BLaER1 (cell line): ENCODE measurements around the gene KBTBD13.

Experiments
- H3K27ac ChIP-seq: shearing (Covaris generic); formaldehyde crosslinking; 2 replicates; pipeline ENCODE4 v1.8.1; 2022
- H3K27me3 ChIP-seq: shearing (Covaris generic); formaldehyde crosslinking; 2 replicates; pipeline ENCODE4 v1.8.1; 2022
- H3K36me3 ChIP-seq: shearing (Covaris generic); formaldehyde crosslinking; 2 replicates; pipeline ENCODE4 v1.8.1; 2022
- H3K4me1 ChIP-seq: shearing (Covaris generic); formaldehyde crosslinking; 2 replicates; pipeline ENCODE4 v1.8.1; 2022
- H3K4me2 ChIP-seq: shearing (Covaris generic); formaldehyde crosslinking; 2 replicates; pipeline ENCODE4 v1.8.1; 2022
- H3K4me3 ChIP-seq: shearing (Covaris generic); formaldehyde crosslinking; 2 replicates; pipeline ENCODE4 v1.8.1; 2022
- H3K9ac ChIP-seq: shearing (Covaris generic); formaldehyde crosslinking; 2 replicates; pipeline ENCODE4 v1.8.1; 2022
- H3K9me3 ChIP-seq: shearing (Covaris generic); formaldehyde crosslinking; 2 replicates; pipeline ENCODE4 v1.8.1; 2022
- H4K20me1 ChIP-seq: shearing (Covaris generic); formaldehyde crosslinking; 2 replicates; pipeline ENCODE4 v1.8.1; 2022
- Cebpa-rat ChIP-seq: shearing (Covaris generic); IDR thresholded peaks from 2 replicates; pipeline ENCODE4 v1.8.1; 2022

KBTBD13 gene

DNA sequence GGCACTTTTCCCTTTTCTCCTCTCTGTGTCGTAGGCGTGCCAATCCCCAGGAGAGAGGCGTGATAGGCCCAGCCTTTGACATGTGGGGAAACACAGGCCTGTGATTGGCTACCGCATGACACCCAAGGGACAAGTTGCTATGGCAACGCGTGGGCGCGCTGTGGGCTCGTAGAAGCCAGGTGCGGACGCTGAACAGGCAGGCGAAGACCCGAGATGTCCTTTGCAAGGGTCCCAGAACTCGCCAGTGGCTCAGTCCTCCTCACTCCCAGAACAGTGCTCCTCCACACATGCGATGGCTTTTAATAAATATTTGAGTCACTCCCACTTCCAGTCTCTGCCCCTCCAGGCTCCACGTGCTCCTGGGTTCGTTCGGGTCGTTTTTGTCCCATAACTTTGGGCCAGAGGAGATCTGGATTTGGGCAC is 27.1 kb upstream of the KBTBD13 start:
- H3K9ac ChIP-seq: no peak overlapping the region
- H3K4me3 ChIP-seq: peak overlapping the region; percentile 37; the same call in 1 of the 2 replicates
- peak overlapping the region; percentile 77 for H3K4me2 ChIP-seq
- no peak overlapping the region for H3K27ac ChIP-seq
- H3K27me3 ChIP-seq: no peaks in the 10 kb centered on the region
- TF ChIP-seq Cebpa-rat: no peak
- no peaks in the 10 kb centered on the region for H3K9me3 ChIP-seq
- peaks cover 19% of the 10 kb centered on the region for H3K4me1 ChIP-seq
- H3K36me3 ChIP-seq: no peaks in the 10 kb centered on the region
- no peaks in the 10 kb centered on the region for H4K20me1 ChIP-seq

DNA sequence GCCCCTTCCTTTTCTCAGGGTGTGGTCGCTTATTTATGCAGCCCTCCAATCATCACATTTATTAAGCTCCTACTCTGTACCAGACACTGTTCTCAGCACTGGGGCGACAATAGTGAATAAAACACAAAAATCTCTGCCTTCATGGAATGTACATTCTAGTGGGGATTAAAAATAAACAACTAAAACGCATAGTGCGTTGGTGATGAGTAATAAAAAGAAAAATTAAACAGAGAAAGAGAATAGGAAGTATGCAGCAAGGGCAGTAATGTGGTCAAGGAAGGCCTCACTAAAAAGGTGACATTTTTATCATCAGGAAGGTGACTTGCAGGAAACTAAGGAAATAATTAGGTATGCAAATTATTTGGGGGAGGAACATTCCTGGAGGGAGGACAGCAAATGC is 26.3 kb upstream of the KBTBD13 start:
- Histone ChIP-seq H3K9me3 (no peaks in the 10 kb centered on the region), H4K20me1 (no peaks in the 10 kb centered on the region), H3K9ac (no peak overlapping the region), H3K36me3 (no peaks in the 10 kb centered on the region), H3K27me3 (no peaks in the 10 kb centered on the region), H3K4me3 (no peak overlapping the region), H3K27ac (no peak overlapping the region), H3K4me1 (peaks cover 27% of the 10 kb centered on the region), H3K4me2 (no peak overlapping the region)
- TF ChIP-seq Cebpa-rat: no peak

DNA sequence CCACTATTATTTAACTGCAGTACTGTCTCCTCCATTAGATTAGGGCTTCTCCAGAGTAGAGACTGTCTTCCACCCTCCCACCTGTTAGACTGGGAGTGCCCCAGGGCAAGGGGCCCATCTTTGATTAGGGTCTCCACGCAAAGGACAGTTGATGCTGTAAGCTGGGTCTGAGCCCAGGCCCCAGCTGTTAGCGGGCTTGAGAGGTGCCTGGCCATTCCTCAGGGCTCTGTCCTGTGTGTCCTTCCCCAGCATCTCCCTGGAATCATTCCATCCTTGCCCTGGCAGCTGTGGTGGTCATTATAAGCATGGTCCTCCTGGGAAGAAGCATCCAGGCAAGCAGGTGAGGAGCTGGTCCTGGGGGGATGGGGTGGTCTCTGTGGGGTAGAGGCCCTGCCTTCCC is 25.3 kb upstream of the KBTBD13 start:
- H4K20me1 ChIP-seq: no peaks in the 10 kb centered on the region
- no peaks in the 10 kb centered on the region for H3K27me3 ChIP-seq
- no peak overlapping the region for H3K9ac ChIP-seq
- TF ChIP-seq Cebpa-rat: no peak
- no peak overlapping the region for H3K27ac ChIP-seq
- H3K9me3 ChIP-seq: no peaks in the 10 kb centered on the region
- no peak overlapping the region for H3K4me2 ChIP-seq
- H3K36me3 ChIP-seq: no peaks in the 10 kb centered on the region
- peaks cover 37% of the 10 kb centered on the region for H3K4me1 ChIP-seq
- no peak overlapping the region for H3K4me3 ChIP-seq

DNA sequence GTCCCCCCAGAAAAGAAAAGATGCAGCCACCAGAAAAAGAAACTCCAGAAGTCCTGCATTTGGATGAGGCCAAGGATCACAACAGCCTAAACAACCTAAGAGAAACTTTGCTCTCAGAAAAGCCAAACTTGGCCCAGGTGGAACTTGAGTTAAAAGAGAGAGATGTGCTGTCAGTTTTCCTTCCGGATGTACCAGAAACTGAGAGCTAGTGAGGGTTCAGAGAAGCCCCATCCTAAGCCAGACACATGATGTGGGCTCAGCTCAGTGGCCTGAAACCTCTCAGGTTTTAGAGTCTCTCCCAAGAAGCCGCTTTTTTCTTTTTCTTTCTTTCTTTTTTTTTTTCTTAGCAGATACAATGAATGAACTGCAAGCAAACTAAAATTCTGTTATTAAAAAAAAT is 23.6 kb upstream of the KBTBD13 start:
- H3K4me3 ChIP-seq: no peak overlapping the region
- TF ChIP-seq Cebpa-rat: no peak
- no peaks in the 10 kb centered on the region for H3K9me3 ChIP-seq
- no peak overlapping the region for H3K4me2 ChIP-seq
- no peak overlapping the region for H3K9ac ChIP-seq
- no peaks in the 10 kb centered on the region for H3K27me3 ChIP-seq
- no peaks in the 10 kb centered on the region for H3K36me3 ChIP-seq
- H4K20me1 ChIP-seq: no peaks in the 10 kb centered on the region
- peaks cover 41% of the 10 kb centered on the region for H3K4me1 ChIP-seq
- H3K27ac ChIP-seq: no peak overlapping the region

DNA sequence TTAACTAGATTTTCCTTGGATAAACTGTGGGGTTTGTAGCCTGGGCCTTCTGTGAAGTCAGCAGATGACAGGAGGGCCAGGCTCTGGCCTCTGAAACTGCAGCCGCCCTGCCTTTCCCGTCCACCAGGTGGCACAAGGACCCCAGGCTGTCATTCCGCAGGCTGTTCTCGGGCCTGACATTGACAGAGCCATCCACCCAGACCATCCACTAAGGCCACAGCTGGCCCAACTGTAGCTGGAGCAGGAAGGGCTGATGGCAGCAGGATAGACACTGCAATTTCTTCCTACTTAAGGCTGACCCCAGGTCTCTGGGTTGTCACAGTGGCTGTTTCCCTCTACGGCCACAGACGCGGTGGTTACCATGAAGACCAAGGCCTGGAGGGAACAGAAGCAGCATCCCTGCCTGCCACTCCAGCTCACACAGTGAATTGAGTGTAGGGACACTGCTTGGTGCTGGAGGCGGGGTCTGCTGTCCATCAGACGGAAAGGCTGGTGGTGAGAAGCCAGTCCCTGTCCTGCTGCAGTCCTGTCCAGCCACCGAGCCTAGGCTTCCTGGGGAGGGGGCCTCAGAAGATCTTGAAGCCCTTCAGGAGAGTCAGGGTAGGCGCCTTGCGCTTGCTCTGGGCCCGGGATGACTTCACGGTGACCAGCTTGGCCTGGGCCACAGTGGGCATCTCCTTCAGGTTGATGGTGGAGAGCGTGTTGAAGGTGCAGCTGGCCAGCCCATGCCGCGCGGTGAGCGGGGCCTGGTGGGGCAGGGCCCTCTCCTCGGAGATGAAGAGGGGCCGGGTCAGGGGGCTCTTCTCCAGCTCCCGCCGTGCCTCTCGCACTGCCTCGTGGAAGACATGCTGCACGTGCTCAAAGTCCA is 22.0 kb upstream of the KBTBD13 start:
- peak overlapping the region; percentile 70 for H3K4me2 ChIP-seq
- H3K9ac ChIP-seq: peak overlapping the region; percentile 45; the same call in 1 of the 2 replicates
- no peaks in the 10 kb centered on the region for H3K9me3 ChIP-seq
- H3K36me3 ChIP-seq: no peaks in the 10 kb centered on the region
- H3K4me1 ChIP-seq: peaks cover 34% of the 10 kb centered on the region
- H3K4me3 ChIP-seq: no peak overlapping the region
- TF ChIP-seq Cebpa-rat: no peak
- H4K20me1 ChIP-seq: no peaks in the 10 kb centered on the region
- no peaks in the 10 kb centered on the region for H3K27me3 ChIP-seq
- H3K27ac ChIP-seq: peak overlapping the region; percentile 58; the same call in 1 of the 2 replicates

DNA sequence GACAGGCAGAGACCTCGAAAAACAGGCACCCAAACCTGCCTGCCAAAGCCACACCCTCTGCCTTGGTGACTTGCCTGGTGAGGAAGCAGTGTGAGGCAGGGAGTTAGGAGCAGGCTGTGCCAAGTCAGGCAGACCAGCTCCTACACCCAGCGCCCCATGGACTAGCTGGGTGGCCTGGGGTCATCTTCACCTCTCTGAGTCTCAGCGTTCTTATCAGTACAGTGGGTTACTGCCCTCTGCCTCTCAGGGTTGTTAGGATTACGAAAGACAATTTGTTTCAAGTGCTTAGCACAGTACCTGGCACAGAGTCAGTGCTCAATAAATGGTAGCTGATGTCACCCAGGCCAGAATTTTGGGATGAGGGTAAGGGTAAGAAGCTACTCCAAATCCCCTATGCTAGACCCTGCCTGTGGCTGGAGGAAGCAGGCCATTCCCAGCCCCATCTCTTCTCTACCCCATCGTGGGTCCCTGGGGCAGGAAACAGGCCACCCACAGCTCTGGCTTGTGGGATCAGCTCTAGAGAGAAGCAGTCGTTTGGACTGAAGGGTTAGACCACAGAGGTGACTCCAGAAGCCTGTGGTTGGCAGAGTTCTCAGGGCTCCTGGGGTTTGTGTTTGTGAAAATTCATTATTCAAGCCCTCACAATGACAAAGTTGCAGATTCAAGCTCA is 21.2 kb upstream of the KBTBD13 start:
- no peaks in the 10 kb centered on the region for H3K27me3 ChIP-seq
- H3K27ac ChIP-seq: peak overlapping the region; percentile 58; the same call in 1 of the 2 replicates
- H3K9me3 ChIP-seq: no peaks in the 10 kb centered on the region
- no peaks in the 10 kb centered on the region for H3K36me3 ChIP-seq
- TF ChIP-seq Cebpa-rat: no peak
- H3K4me3 ChIP-seq: no peak overlapping the region
- peak overlapping the region; percentile 70 for H3K4me2 ChIP-seq
- peak overlapping the region; percentile 45; the same call in 1 of the 2 replicates for H3K9ac ChIP-seq
- peaks cover 26% of the 10 kb centered on the region for H3K4me1 ChIP-seq
- H4K20me1 ChIP-seq: no peaks in the 10 kb centered on the region

DNA sequence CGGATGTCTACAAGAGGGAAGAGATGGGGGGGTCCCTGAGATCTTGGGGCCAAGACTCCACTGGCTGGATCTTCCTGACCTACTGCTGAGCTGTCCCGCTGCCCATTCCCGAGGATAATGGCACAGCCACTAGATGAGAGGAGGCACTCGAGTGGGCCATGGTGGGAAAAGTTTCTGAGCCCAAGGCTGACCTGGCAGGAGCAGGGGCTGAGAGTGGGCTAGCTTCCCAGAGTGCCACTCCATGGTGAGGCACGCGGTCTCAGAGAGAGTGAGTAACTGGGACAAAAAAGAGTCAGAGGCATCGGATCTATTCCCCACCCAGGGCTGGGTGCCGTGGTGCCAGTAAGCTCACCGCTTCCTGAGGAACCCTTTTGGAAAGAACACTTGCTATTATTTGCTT is 20.4 kb upstream of the KBTBD13 start:
- H3K27ac ChIP-seq: peak overlapping the region; percentile 58; the same call in 1 of the 2 replicates
- peak overlapping the region; percentile 70 for H3K4me2 ChIP-seq
- H3K9me3 ChIP-seq: no peaks in the 10 kb centered on the region
- no peaks in the 10 kb centered on the region for H3K36me3 ChIP-seq
- no peak overlapping the region for H3K4me3 ChIP-seq
- H3K4me1 ChIP-seq: peaks cover 23% of the 10 kb centered on the region
- H4K20me1 ChIP-seq: no peaks in the 10 kb centered on the region
- no peaks in the 10 kb centered on the region for H3K27me3 ChIP-seq
- TF ChIP-seq Cebpa-rat: no peak
- H3K9ac ChIP-seq: no peak overlapping the region; the same call in 1 of the 2 replicates

DNA sequence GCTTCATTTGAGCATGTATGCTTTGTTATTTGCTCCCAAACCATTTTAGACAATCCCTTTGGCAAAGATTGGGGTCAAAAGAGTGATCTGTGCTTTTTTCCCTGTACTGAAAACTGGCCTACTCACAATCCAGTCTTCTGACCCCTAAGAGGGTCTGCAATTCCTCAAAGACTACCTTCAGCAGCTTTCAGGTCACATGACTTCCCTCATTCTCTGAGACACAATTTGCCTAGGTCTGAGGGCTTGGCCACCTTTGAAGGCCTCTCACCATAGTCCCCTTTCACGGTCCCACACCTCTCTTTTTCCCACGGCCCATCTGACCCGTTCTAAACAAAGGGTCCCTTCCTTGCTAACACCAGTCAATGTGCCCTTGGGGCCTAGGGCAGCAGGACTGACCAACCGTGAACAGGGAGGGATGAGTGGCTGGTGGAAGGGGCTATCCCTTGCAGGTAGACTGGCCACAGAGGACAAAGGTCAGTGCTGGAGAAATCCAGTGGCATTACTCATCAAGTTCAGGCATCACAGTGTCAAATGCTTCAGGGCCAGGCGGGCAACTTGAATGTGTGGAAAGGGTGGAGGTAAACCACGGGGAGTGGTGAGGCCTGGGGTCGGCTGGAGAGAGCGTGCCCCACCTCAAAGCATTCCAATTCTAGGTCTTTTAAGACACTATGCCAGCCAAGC is 19.5 kb upstream of the KBTBD13 start:
- Histone ChIP-seq H3K27me3 (no peaks in the 10 kb centered on the region), H3K27ac (no peak overlapping the region), H3K4me3 (no peak overlapping the region), H3K4me2 (no peak overlapping the region), H3K36me3 (no peaks in the 10 kb centered on the region), H3K4me1 (peaks cover 23% of the 10 kb centered on the region), H3K9ac (no peak overlapping the region), H4K20me1 (no peaks in the 10 kb centered on the region), H3K9me3 (no peaks in the 10 kb centered on the region)
- TF ChIP-seq Cebpa-rat: no peak

DNA sequence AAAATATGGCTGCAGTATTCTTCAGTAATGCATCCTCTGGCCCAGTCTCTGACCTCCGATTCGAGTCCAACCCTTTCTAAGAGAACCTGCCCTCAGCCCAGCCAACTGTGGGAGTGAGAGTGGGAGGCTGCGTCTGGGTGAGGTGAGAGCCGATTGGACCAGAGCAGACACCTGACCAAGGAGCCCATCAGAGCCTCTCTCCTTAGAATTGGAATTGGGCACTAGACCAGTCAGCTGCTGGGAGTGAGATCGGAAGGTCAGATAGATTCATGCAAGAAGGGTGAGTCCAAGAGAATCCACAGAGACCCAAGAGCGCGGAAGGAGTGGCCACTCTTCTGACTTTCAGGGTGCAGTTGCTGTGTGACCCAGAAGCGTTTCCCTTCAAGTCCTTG is 19.0 kb upstream of the KBTBD13 start:
- TF ChIP-seq Cebpa-rat: no peak
- no peak overlapping the region for H3K9ac ChIP-seq
- peaks cover 23% of the 10 kb centered on the region for H3K4me1 ChIP-seq
- H4K20me1 ChIP-seq: no peaks in the 10 kb centered on the region
- H3K9me3 ChIP-seq: no peaks in the 10 kb centered on the region
- no peak overlapping the region for H3K27ac ChIP-seq
- no peaks in the 10 kb centered on the region for H3K36me3 ChIP-seq
- H3K4me2 ChIP-seq: no peak overlapping the region
- H3K27me3 ChIP-seq: no peaks in the 10 kb centered on the region
- H3K4me3 ChIP-seq: no peak overlapping the region
